Activated T-cell treated with anti-CD3 and anti-CD28 coated beads, Interleukin-2, amount 50 U/mL, for 48 hours (primary cell): ENCODE measurements around the gene CHTF18.
"Not testable (repeated sequence)": the region's sequence is repeated elsewhere in the genome, so short reads cannot be mapped to it uniquely, and the experiment has no call there.

Experiments used
- DNase-seq, 2 experiments: peaks; one replicate each; pipeline ENCODE4 v3.0.0-alpha.2; 2020

CHTF18 gene

DNA sequence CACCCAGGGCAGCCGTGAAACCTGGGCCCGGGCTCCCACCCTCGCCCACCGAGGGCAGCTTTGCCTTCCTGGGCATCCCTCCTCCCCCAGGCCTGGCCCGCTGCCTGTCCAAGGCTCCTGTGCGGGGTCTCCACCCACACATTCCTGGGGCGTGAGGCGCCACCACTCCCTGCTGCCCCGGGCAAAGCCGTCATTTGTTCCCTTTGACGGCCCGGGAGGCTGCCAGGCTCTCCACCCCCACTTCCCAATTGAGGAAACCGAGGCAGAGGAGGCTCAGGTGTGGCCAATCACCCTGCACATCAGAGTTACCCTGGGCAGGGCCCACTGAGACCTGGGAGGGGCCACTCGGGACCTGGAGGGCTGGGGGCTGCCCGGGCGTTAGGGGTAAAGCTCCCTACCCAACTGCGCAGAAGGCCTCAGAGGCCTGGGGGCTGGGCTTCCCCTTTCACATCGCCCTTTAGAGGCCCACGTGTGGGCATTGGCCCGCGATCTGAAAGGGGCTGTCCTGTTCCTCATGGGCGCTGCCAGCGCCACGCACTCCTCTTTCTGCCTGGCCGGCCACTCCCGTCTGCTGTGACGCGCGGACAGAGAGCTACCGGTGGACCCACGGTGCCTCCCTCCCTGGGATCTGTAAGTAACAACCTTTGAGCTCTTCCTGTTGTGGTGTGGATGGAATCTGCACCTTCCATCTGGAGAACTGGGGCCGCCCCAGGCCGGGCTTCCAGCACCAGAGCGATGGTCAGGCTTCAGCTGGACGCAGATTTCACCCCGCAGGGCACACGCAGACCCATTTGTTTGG is 27.7 kb upstream of the CHTF18 start, which contains the start of gene MSLN:
Gene MSLN (plus strand): TSS at position 190 of the 799 bp plus-strand sequence. CDS start 1,947 bp downstream, outside the sequence.
- DNase-seq, result no peak

DNA sequence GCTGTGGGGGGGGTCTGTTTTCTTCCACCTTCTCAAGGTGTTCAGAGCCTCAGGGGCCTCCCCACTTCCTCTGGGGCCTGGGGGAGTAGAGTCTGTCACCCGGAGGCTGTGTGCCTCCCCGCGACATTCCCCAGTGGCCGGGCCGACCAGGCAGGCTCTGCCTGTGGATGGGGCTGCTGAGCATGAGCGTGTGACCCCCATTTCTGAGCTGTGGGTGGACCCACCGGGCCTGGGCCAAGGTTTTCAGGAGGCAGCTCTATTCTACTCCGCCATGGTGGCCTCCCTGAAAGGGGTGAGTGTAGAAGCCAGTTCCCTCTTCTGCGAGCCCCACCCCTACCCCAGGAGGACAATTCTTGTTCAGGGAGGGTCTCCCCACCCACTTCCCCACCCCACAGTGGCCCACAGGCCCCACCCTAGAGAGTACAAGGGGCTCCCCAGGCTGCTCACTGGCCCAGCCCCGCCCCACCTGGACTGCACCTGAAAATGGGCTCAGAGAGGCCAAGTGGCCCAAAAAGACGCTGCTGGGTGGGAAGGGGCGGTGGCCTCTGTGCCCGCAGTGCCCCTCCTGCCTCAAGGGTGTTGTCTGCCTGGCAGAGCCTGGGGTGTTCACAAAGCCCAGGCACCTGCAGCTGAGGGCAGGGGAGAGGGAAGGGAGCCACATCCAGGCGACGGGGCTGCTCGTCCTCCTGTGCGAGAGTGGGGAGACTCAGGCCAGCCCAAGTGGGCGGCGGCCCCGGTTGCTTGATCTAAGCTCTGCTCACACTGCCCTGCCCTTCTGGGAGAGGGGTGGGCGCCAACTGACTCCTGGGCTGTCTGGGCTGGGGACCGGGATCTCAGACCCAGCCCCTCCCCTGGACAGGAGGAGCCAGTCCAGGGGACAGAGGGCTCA is 26.6 kb upstream of the CHTF18 start:
- no peak for DNase-seq

DNA sequence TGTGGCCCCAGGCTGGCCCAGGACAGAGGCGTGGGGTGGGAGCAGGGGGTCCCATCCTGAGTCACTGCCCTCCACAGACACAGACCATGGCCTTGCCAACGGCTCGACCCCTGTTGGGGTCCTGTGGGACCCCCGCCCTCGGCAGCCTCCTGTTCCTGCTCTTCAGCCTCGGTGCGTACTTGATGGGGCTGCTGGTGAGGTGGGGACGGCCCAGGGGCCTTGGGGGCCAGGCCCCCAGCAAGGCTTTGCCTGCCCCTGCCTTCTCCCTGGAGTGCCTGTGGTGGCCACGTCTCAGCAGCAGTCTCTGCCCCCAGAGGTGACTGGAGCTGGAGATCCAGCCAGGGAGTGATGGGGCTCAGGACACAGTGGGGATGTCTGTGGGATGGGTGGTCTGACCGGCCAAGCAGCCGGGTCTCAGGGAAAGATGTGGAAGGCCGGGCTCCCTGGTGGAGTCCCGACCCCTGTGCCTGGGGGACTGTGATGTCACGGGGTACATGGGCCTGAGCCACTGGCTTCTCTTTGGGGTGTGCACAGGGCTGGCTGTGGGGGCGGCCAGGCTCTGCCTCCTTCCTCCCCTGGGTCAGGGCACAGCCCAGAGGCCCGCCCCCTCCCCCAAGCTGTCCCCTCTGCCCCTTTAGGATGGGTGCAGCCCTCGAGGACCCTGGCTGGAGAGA is 25.7 kb upstream of the CHTF18 start:
- no peak for DNase-seq

DNA sequence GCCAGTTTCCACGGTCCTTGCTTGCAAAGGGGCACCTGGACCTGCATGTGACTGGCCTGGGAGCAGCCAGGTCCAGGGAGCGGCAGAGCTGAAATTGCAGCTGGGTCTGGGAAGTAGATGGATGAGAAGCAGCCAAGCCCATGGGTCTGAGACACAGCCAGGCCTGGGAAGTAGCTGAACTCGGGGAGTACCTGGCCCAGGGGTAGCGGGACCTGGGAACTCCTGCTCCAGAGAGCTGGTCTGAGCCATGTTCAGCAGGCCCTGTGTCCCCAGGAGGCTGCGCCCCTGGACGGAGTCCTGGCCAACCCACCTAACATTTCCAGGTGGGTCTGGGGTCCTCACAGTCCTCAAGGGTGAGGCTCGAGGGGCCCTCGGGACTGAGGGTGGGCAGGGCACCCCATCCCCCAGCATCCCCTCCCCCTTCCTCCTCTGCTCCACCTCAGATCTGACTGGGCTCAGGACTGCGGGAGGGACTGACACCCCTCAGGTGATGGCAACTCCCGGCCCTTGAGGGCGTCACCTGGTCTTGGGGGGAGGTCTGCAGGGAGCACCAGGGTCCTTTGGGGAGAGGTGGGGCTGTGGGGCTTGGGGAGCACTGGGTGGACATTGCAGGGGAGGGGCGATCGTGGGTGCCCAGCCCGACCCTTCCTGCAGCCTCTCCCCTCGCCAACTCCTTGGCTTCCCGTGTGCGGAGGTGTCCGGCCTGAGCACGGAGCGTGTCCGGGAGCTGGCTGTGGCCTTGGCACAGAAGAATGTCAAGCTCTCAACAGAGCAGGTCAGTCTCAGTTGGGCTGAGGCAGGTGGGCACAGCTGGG is 24.8 kb upstream of the CHTF18 start:
- no peak for DNase-seq

DNA sequence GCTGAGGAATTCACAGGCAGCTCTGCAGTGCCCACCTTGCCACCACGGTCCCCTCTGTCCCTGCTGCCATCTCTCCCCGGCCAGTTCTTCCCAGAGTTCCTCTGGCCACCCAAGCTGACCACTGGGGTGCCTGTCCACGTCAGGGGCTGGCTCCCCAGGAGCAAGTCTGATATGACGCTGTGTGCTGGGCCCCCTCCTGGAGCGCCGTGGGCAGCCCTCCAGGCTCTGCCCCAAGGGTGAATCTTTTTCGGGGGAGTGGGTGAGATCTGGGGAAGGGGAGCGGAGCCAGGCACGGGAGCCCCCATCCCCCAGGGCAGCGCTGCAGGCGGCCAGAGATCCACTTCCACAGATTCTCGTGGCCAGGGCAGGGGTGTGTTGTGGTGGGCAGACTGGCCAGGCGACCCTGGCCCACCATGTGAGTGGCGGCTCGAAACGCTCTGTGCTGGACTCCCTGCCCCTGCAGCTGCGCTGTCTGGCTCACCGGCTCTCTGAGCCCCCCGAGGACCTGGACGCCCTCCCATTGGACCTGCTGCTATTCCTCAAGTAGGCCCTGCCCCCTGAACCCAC is 24.2 kb upstream of the CHTF18 start:
- no peak for DNase-seq

DNA sequence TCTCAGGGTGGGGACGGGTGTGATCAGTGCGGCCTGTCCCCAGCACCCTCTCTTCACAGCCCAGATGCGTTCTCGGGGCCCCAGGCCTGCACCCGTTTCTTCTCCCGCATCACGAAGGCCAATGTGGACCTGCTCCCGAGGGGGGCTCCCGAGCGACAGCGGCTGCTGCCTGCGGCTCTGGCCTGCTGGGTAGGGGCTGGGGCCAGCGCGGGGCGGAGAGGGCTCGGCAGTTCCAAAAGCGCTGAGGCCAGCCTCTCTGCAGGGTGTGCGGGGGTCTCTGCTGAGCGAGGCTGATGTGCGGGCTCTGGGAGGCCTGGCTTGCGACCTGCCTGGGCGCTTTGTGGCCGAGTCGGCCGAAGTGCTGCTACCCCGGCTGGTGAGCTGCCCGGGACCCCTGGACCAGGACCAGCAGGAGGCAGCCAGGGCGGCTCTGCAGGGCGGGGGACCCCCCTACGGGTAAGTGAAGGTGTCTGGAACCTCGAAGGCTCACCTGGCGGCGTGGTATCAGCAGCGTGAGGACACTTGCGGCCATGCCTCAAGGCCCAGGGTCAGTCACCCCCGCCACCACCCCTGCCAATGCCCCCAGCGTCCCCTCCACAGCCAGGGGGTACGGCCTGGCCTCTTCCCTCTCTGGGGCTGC is 23.5 kb upstream of the CHTF18 start:
- no peak for DNase-seq

DNA sequence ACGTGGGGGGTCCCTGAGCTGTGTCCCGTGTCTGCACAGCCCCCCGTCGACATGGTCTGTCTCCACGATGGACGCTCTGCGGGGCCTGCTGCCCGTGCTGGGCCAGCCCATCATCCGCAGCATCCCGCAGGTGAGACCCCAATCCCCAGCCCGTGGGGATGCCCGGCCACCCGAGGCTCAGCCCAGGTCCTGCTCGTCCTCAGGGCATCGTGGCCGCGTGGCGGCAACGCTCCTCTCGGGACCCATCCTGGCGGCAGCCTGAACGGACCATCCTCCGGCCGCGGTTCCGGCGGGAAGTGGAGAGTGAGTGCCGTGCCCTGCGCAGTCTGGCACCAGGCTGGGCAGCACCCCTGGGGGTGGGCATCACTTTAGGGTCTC is 22.9 kb upstream of the CHTF18 start:
- DNase-seq, result no peak

DNA sequence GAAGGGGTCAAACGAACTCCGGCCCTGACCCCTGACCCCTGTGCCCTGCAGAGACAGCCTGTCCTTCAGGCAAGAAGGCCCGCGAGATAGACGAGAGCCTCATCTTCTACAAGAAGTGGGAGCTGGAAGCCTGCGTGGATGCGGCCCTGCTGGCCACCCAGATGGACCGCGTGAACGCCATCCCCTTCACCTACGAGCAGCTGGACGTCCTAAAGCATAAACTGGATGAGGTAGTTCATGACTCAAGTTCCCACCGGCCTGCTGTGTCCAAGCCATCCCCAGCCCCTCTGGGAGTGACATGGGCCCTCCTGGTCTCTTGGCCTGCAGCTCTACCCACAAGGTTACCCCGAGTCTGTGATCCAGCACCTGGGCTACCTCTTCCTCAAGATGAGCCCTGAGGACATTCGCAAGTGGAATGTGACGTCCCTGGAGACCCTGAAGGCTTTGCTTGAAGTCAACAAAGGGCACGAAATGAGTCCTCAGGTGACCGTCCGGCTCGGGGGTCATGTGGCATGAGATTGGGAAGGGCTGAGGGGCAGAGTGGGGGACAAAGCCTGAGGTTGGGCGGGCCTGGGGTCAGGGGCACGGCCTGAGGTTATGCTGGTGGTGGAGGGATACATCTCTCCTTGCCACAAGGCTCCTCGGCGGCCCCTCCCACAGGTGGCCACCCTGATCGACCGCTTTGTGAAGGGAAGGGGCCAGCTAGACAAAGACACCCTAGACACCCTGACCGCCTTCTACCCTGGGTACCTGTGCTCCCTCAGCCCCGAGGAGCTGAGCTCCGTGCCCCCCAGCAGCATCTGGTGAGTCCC is 22.2 kb upstream of the CHTF18 start:
- no peak for DNase-seq

DNA sequence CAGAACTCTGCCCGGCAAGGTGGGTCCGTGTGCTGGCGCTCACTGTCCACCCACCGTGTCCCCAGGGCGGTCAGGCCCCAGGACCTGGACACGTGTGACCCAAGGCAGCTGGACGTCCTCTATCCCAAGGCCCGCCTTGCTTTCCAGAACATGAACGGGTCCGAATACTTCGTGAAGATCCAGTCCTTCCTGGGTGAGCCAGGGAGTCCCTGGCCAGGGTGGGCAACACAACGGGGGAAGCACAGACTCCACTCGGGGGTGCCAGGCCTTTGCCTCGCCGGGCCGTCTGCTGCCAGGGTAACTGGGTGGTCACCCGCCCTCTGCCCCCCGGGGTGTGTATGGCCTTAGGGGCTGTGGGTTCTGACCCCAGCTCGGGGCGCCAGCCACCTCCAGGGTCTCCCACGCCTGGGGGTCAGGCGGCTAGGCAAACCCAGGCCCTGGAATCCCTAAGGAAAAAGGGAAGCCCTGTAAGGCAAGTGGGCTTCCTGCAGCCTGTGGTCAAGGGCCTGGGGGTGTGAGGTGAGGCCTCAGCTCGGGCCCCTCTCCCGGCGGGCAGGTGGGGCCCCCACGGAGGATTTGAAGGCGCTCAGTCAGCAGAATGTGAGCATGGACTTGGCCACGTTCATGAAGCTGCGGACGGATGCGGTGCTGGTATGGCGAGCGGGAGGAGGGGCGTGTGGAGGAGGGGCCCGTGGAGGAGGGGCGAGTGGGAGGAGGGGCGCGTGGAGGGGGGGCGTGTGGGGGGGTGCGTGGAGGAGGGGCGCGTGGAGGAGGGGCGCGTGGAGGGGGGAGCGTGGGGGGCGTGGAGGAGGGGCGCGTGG is 21.4 kb upstream of the CHTF18 start:
- no peak for DNase-seq

DNA sequence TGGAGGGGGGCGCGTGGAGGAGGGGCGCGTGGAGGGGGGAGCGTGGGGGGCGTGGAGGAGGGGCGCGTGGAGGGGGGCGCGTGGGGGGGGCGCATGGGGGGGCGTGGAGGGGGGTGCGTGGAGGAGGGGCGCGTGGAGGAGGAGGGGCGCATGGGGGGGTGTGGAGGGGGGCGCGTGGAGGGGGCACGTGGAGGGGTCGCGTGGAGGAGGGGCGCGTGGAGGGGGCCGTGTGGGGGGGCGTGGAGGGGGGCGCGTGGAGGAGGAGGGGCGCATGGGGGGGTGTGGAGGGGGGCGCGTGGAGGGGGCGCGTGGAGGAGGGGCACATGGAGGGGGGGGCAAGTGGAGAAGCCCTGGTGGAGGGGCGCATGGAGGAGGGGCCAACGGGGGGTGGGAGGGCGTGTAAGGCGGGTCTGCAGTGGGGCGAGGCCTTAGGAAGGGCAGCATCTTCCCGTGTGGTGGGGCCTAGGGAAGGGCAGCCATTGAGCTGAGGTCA is 20.6 kb upstream of the CHTF18 start:
- no peak for DNase-seq

DNA sequence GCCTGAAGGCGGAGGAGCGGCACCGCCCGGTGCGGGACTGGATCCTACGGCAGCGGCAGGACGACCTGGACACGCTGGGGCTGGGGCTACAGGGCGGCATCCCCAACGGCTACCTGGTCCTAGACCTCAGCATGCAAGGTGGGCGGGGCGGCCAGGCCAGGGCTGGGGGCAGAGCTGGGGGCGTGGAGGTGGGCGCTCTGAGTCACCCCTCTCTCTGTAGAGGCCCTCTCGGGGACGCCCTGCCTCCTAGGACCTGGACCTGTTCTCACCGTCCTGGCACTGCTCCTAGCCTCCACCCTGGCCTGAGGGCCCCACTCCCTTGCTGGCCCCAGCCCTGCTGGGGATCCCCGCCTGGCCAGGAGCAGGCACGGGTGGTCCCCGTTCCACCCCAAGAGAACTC is 20.0 kb upstream of the CHTF18 start:
- DNase-seq, result no peak

DNA sequence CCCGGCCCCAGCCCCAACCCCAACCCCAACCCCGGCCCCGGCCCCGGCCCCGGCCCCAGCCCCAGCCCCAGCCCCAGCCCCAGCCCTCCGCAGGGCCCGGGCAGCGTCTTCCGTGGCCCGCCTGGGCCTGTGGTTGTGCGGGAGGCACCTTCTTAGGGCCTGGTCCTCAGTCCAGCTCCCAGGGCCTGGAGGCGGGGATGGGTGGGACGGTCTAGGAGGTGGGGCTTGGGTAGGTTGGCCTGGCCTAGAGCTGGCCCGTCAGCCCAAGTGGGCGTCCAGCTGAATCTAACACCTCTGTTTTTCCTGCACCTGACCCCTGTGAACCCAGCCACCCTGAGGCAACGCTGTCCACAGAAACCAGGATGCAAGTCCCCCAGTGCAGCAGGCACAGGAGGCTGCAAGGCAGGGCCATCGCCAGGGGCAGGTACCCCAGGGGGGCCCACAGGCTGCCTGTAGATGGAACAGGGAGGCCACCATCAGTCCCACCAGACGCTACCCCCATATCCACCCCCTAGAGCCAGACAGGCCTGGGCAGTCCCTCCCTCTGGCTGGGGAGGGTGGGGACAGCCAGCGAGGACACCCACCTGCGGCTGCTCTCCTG is 19.1 kb upstream of the CHTF18 start:
- DNase-seq, result no peak

DNA sequence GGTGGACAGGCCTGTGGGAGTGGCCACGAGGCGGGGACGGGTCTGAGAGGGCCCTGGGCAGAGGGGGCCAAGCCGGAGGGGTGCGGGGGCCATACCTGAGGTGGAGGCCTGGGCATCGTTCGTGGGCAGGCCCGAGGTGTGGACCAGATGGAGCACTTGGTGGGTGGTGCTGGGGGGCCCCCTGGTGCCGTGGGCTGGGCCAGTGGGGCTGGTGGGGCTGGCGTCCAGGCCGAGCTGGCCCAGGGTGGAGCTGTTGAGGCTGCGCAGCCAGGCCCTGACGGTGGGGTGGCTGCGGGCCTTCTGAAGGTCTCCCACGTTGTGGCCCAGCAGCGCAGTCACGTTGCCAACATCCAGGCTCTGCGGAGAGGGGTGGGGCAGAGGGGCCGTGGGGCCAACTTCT is 18.5 kb upstream of the CHTF18 start:
- DNase-seq, result no peak

DNA sequence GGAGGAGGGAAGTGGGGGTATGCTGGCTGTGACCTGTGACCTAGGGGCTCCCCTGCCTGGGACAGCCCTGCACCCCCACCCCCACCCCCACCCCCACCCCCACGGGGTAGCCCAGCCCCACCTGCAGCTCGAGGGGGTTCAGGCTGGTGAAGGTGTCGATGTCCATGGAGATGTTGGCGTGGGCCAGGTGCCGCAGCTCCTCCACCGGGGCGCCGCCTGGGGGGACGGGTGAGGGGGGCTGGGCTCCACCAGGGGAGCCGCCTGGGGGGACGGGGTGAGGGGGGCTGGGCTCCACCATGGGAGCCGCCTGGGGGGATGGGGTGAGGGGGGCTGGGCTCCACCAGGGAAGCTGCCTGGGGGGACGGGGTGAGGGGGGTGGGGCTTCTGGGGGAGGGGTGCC is 18.0 kb upstream of the CHTF18 start:
- no peak for DNase-seq

DNA sequence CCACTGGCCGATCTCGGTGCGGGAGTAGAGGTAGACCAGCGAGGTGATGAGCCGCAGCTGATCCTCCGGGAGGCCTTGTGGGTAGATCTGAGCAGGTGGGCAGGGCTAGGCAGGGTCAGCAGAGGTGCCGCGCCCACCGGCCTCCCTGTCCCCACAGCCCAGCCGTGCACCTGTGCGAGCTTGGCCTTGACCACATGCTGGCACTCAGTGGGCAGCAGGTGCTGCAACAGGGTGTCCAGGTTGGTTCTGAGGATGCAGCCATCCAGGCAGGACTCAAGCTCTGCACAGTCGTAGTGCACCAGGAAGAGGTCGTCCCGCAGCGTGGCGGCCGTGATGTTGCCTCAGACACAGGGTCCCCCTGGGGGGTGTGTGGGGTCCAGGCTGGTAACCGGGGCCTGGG is 15.5 kb upstream of the CHTF18 start:
- no peak for DNase-seq

DNA sequence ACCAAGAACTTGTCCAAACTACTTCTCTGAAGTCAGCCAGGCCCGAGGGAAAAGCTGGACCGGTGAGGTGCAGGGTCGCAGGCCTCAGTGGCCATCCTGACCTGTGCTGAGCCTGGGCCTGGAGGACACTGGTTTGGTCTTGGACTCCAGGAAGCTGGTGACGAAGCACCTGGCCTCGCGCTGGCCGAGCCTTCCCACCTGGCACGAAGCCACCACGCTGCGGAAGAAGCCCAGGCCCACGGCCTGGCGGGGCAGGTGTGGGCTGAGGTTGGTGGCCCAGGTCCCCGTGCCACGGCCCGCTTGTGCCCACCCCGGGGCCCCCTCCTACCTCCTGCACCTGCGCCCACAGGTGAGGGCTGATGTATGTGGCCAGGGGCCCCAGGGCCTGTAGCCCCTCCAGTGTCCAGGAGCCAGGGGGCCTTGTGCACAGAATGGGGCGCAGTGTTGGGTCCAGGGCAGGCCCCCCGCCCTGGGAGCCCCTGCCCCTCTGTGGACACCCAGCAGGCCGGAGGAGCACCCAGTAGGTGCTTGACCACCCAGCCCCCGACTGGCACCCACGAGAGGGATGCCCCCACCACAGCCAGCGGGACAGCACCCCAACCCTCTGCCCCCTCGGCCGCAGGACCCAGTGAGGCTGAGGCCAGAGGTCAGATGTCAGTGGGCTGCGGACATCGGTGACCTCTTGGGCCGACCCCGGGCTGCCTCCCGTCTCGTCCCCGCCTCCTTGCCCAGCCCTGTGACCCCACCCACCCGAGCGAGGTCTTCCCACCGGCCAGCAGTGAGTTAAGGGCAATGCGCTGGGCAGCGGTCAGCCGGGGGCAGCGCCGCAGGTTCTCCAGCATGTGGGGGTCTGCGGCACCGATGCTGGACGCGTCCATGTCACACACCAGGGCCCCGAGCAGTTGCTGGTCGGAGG is 14.1 kb upstream of the CHTF18 start:
- DNase-seq, result no peak

DNA sequence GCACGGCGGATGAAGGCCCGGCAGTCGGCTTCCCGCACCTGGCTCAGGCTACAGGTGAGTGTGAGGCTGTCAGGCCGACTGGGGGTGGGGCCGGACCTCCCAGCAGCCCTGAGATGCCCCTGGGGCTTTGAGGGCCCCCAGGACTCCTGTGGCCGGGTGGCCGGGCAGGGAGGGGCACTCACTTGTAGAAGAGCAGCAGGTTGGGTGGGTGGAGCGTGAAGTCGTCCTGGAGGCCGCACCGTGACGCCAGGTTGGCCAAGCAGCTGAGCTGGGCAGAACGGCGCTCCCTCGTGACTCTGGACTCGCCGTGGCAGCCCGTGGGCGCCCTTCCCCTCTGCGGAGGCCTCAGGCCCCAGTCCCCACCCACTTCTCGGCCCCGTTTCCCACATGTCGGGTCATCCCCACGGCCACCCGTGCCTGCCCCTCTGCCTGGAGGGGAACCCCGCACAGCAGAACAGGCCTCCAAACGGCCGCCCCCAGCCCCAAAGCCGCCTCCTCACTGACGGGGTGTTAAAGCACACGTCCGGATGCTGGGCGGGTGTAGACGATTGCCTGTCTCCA is 13.1 kb upstream of the CHTF18 start:
- no peak for DNase-seq

DNA sequence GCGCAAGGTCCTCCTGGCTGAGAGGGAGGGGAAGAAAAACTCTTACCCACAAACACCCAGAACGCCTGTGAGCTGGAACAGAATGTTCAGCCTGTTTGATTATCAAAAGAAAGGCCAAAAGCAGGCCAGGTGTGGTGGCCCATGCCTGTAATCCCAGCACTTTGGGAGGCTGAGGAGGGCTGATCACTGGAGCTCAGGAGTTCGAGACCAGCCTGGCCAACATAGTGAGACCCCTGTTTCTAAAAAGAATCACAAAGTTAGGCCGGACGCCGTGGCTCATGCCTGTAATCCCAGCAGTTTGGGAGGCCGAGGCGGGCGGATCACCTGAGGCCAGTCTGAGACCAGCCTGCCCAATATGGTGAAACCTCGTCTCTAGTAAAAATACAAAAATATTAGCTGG is 12.1 kb upstream of the CHTF18 start:
- DNase-seq, result not testable (repeated sequence)
